NCI-H2196 (cell line): ENCODE data around the gene UBASH3A.

Experiments used
- DNase-seq: peaks from one replicate; lab custom pipeline; 2025; ENCODE audit not compliant: unreplicated experiment; lab: John Stamatoyannopoulos, UW

Gene UBASH3A

GRCh38 chr21:42389449-42389835 lies 14.3 kb upstream of the UBASH3A start:
- peak; percentile 91 for DNase-seq

- no peak for DNase-seq
Observed at GRCh38 chr21:42390193-42390592, 13.5 kb upstream of the UBASH3A start.

DNA sequence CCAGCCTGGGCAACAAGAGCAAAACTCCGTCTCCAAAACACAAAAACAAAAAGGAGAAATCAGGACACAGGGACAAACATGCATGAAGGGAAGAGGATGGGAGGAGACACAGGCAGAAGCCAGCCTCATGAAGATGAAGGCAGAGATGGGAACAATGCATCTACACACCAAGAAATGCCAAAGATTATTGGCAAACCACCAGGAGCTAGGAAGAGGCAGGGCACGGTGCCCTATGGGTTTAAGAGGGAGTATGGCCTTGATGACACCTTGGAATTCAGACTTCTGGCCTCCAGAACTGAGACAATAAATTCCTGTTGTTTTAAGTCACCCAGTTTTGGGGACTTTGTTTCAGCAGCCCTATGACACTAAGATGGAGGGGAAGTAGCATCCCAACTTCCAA lies 13.0 kb upstream of the UBASH3A start:
- no peak for DNase-seq

DNA sequence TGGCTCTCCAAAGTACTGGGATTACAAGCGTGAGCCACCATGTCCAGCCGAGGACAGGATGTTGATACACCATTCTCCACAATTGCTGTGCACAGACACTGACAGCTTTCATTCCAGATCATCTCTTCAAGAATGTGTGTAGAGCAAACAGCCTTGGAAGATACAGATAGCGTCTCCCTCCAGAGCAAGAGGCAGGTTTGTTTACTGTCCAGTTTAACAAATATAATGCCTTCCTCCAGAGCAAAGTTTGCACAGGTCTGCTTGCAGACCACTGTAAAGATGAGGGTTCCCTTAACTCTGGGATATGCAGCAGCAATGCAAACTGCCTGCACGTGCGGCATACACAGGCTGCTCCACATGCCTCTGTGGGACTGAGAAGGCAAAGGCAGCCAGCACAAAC lies 12.4 kb upstream of the UBASH3A start:
- no peak for DNase-seq

DNA sequence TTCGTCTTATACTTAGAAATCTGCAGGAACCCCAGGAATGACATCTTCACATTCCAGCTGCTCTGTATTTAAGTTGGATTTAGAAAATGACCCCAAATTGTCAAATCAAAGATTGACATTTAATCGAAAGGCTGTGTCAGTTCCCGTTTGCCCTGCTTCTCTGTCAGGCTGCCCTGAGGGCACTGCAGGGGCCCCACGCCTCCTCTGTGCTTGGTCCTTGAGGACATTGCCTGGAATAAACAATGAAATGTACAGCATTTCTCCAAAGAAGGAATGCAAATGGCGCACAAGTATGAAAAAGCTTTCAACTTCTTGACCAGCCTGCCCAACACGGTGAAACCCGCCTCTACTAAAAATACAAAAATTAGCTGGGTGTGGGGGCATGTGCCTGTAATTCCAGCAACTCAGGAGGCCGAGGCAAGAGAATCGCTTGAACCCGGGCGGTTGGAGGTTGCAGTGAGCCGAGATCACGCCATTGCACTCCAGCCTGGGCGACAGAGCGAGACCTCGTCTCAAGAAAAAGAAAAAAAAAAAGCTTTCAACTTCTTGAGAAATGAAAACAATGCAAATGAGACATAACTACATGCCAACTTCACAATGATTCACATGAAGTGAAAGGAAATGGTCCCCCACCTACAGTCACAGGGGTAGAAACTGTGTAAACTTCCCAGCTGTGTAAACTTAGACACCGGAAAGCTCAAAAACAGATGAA lies 10.8 kb upstream of the UBASH3A start:
- no peak for DNase-seq

DNA sequence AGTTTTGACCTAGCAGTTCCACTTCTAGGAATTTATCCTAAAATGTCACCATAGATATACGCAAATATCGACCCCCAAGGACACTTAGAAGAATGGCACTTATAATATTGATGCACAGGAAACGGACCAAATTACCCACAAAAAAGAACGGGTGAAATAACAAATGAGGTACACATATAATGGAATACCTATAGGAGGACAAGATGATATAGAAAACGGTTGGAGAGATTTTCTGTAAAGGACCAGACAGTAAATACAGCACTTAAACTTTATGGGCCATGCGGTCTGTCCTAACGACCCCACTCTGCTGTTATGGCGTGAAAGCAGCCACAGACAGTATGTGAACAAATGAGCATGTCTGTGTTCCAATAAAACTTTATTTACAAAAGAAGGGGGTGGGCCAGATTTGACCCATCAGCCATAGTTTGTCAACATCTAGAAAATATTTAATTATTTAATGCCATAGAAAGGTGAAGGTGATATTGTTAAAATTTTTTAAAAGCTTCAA lies 10.2 kb upstream of the UBASH3A start:
- DNase-seq = no peak

GRCh38 chr21:42395302-42395701 lies 8.4 kb upstream of the UBASH3A start:
- DNase-seq = no peak

GRCh38 chr21:42395905-42396651 lies 7.6 kb upstream of the UBASH3A start, which contains the start of gene TMPRSS3:
TSS of gene TMPRSS3 (minus strand) at chr21:42396052. CDS start at chr21:42395417, 635 bp downstream.
- no peak for DNase-seq

DNA sequence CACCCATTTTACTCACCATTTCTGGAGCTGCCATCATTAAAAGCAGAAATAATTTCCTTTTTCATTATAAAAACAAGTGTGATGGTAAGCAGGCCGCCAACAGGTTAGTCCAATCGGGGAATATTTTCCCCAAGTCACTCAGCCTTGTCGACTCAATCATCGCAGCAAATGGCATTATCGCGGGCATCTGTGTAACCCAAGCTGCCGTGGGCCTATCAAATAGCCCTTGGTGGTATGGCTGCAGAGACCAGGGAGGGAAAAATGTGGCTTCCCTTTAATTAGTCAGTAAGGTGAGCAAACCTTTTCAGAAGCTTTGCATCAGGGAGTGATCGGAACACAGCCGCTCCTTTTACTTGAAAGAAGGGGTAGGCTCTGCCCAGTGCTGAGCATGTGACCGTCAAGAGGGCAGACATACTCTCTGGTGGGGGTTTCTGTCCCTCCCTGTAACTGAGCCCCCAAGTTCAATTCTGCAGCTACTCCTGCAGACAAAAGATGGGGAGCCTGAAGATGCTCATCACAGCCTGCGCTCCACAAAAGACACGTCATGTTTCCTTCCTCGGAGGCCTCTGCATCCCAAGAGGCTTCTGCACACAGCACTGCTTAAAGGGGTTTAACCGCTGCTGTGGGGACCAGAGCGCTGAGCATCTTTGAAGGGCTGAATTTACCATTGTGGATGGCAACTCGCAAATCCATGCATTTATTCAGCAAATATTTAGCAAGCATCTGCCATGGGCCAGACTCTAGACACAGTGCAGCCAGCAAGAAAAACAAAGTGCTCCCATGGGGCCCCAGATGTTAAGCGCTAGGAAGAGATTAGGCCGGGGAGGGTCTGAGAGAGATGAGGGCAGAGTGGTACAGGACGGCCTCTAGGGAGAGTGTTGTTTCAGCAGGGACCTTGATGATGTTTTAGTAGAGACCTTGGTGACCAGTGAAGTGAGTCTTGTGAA lies 6.6 kb upstream of the UBASH3A start:
- no peak for DNase-seq

GRCh38 chr21:42397746-42398394 lies 5.8 kb upstream of the UBASH3A start:
- DNase-seq = no peak

DNA sequence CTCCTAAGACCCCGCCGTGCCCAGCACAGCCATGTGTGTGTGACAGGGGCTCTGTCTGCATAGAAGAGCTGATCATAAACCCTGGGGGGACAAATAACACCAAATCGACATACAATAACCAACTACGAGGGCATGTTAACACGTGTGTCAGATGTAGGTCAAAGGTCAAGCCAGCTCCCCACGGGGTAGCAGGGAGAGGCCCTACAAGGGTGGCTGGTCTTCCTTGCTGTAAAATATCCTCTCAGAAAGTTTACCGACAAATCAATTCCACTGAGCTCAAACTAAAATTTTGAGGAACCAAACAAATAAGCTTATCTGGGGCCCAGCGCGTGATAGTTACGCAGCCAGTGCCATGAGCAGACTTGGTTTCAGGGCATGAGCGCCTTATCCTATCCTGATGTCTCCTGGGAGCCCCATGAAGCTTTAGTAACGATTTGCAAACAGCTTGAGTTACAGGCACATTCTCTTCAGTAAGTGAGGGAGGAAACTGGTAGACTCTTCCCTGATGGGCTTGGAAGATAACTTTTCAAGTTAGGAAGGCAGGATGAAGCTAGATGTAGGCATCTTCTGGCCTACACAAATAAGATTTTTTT lies 5.2 kb upstream of the UBASH3A start:
- DNase-seq = no peak

DNA sequence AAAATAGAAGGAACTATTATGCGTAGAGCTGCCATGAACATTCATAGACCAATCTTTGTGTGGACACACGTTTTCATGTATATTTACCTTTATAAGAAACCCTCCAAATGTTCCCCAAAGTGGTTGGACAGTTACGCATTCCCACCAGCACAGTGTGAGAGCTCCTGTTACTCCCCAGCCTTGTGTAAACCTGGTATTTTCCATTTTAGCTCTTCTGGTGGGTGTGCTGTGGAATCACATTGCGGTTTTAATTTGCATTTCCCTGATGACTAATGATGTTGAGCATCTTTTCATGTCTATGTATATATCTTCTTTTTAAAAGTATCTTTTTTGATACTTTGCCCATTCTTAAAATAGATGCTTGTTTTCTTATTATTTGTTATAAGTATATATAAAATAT lies 3.2 kb upstream of the UBASH3A start:
- DNase-seq = no peak

GRCh38 chr21:42401154-42401553 lies 2.5 kb upstream of the UBASH3A start:
- DNase-seq = no peak

DNA sequence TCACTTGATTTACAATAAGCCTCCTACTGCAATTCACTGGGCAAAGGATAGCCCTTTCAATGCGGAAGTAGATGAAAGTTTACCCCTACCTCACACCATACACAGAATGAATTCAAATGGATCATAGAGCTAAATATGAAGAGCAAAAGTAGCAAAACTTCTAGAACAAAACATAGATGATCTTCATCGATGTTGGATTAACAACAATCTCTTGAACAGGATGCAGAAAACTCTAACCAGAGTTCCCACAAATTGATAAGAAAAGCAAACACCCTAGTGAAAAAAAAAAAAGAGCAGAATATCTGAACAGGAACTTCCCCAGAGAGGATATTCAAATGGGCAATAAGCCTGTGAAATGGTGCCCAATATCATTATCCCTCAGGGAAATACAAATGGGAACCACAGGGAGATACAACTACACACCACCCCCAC lies 1.9 kb upstream of the UBASH3A start:
- no peak for DNase-seq

DNA sequence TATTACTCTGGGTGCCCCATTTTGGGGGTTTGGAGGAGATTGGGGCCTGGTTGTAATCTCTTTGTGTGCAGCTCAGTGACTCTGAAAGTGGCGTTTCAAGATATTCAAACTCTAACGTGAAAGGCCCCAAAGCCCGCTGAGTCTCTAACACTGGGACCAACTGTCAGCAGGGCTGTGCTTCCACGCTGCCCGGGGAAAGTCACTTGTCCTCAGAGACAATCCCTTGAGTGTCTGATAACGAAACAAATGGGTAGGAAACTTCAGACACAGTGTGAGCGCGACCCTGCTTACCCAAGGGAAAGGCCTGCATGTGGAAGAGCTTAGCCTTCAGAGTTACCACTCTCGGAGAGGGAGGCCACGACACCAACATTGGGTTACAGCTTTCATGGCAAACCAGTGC lies 837 bp downstream of the UBASH3A start:
- DNase-seq = no peak

DNA sequence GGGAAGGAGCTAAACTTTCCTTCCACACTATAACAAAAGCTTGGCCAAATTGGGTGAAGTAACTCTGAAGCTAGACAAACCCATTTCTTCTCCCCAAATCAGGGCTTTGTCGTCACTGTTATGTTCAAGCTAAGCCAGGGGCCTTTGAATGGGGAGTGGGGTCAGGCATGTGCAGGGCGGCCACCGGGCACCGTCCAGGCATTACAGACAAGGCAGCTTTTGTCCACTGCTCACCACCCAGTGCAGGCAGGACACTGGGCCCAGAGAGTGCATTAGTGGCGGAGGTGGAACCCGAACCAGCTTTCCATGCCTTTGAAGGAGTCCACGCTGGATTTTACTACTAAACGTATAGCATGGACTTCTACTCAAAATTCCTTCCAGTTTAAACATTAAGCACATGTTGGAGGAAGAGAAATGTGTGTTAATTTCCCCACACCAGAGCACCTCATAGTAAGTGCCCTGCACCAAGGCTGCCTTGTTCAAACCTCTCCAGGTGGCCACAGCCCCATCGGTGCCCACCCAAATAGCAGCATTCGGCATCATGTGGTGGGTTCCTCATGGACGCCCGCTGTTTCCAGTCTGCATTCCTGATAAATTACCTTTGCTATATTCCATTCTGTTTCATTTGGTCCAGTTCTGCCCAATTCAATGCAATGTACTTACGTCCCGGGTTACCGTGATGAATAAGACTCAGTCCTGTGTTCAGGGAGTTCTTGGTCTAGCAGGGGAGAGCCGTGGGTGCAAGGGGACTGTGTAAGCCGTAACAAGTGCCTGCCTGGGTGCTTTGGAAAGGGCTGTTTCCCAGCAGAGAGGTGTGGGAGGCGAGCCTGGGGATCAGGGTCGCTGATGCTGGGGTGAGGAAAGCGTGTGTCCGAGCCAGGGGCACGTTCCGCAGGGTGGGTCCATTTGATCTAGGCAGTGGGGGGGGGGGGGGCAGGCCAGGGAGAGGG lies 1.6 kb downstream of the UBASH3A start:
- DNase-seq = no peak

DNA sequence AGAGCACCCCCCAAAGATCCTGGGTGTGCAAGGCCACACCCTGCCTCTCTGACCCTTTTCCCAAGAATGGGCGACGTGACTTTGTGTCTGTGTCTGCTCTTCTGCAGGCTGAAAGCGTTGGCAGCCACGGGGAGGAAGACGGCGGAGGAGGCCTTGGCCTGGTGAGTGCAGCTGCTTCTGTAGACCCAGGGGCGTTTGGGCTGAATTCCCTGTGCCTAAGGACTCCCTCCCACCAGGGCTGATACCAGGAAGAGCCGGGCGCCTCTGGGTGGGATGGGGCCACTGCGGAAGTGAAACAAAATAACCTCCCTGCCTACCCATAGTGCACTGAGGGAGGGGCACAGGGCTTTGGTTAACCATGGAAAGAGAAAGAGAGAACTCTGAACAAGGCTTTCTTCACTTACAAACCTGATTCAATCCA lies 2.5 kb downstream of the UBASH3A start:
- no peak for DNase-seq

DNA sequence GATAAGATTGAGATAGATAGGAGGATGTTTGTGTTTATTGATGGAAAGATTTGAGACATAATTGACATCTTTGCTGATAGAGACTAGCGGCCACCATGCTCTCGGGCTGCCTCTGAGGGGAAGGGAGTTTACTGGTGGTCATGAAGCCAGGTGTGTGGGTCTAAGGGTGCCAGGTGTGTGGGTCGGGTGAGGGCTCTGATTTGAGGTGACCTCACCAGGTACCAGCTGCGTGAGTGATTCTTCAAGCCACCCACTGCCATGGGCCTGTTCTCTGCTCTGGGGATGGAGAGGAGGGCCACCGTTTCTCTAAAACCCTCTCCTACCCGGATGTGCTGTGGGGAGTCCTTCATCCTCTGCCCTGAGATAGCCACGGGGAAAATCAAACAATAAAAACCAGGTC lies 3.2 kb downstream of the UBASH3A start:
- no peak for DNase-seq

DNA sequence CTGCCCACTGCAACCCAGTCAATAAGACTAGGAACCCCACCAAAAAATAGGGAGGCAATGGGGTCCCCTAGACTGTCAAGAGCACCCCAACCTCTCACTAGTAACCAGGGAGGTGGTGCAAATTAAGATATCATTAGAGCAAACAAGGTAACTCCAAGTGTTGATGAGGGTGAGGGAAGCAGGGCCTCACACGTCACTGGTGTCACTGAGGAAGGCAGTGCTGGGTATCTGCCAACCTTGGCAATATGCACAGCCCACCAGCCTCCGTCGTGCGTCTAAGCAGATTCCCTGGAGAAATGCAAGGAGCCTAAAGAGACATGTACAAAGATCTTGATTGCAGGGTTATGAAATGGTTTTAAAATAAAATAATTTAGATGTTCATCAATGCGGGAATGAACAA lies 3.8 kb downstream of the UBASH3A start:
- DNase-seq = no peak
